K562 (cell line): ENCODE measurements around the gene TMEM63A. TPM values are rescaled to one million over a fixed set of nuclear protein-coding genes. Genes with fewer than 3 reads are reported as not detected.
A peak's percentile ranks its signal among the peaks of the same experiment; 100 is the strongest.

Experiments
- BRCA1 ChIP-seq, 2 experiments: fragments of 450-650 bp in 1 of 2; sonication (generic) in 1 of 2; formaldehyde crosslinking in 1 of 2; IDR thresholded peaks; 2 replicates each; pipeline versions ENCODE4 v1.5.0 to v1.6.1; 2017 to 2020; ENCODE audit warnings: mild to moderate bottlenecking in 1 of 2, missing genetic modification reagents in 1 of 2
- CBX5 ChIP-seq: IDR thresholded peaks from 2 replicates; pipeline ENCODE4 v1.6.1; 2014; ENCODE audit warnings: low read depth, borderline replicate concordance
- EWSR1 ChIP-seq: fragments of 450-650 bp; IDR thresholded peaks from 2 replicates; pipeline ENCODE4 v1.6.1; 2018; ENCODE audit warnings: borderline replicate concordance, mild to moderate bottlenecking, low read depth, moderate library complexity; ENCODE audit not compliant: partially characterized antibody
- KLF10 ChIP-seq: fragments of 250-450 bp; sonication (Bioruptor Pico); IDR thresholded peaks from 2 replicates; pipeline ENCODE4 v1.6.1; 2021; ENCODE audit warnings: matching md5 sums
- MBD2 ChIP-seq: sonication (generic); IDR thresholded peaks from 2 replicates; pipeline ENCODE4 v1.6.1; 2016; ENCODE audit warnings: low read depth, borderline replicate concordance
- NCOA1 ChIP-seq: fragments of 450-650 bp; IDR thresholded peaks from 2 replicates; pipeline ENCODE4 v1.6.1; 2016; ENCODE audit warnings: low read depth
- NCOA2 ChIP-seq, 2 experiments: fragments of 450-650 bp; IDR thresholded peaks; 2 replicates each; pipeline ENCODE4 v1.6.1; 2018; ENCODE audit warnings: mild to moderate bottlenecking in 2 of 2, moderate library complexity in 1 of 2; ENCODE audit not compliant: partially characterized antibody in 2 of 2
- PHF8 ChIP-seq: fragments of 200-600 bp; sonication (generic); IDR thresholded peaks from 2 replicates; pipeline ENCODE4 v1.6.1; 2012; ENCODE audit warnings: mixed run types, mild to moderate bottlenecking, inconsistent platforms, low read length, moderate library complexity, borderline replicate concordance
- PRPF4 ChIP-seq: fragments of 200-400 bp; formaldehyde crosslinking; IDR thresholded peaks from one replicate; pipeline ENCODE4 v1.6.1; 2017; ENCODE audit warnings: low read length, low read depth, mild to moderate bottlenecking; ENCODE audit not compliant: insufficient read depth, poor library complexity, severe bottlenecking
- RCOR1 ChIP-seq, 2 experiments: IDR thresholded peaks; 2 replicates each; pipeline ENCODE4 v1.6.1; 2012; ENCODE audit warnings: low read depth in 2 of 2, low read length in 2 of 2, borderline replicate concordance in 1 of 2, improper control_type of control experiment in 1 of 2
- RNF2 ChIP-seq: sonication (generic); IDR thresholded peaks from 2 replicates; pipeline ENCODE4 v1.6.1; 2016
- SAFB ChIP-seq: fragments of 200-400 bp; formaldehyde crosslinking; IDR thresholded peaks from 2 replicates; pipeline ENCODE4 v1.6.1; 2017; ENCODE audit warnings: low read depth, low read length, borderline replicate concordance
- SNRNP70 ChIP-seq: fragments of 200-400 bp; formaldehyde crosslinking; optimal IDR thresholded peaks from 2 replicates; pipeline ENCODE3; 2017; ENCODE audit warnings: low read depth, low read length
- TAF15 ChIP-seq: fragments of 200-400 bp; formaldehyde crosslinking; IDR thresholded peaks from 2 replicates; pipeline ENCODE4 v1.6.1; 2017; ENCODE audit warnings: mild to moderate bottlenecking, low read depth, low read length, moderate library complexity
- TGIF2 ChIP-seq: sonication (generic); formaldehyde crosslinking; IDR thresholded peaks from 2 replicates; pipeline ENCODE4 v1.8.1; 2022; ENCODE audit warnings: mild to moderate bottlenecking, missing genetic modification reagents, moderate library complexity
- ZNF175 ChIP-seq: fragments of 200-800 bp; sonication (Bioruptor generic); IDR thresholded peaks from 2 replicates; pipeline ENCODE4 v1.6.1; 2016; ENCODE audit warnings: low read depth, mild to moderate bottlenecking, missing genetic modification characterization, missing compliant biosample characterization
- ZNF263 ChIP-seq: sonication (generic); formaldehyde crosslinking; IDR thresholded peaks from 2 replicates; pipeline ENCODE4 v1.8.0; 2022; ENCODE audit warnings: mild to moderate bottlenecking, missing genetic modification reagents, borderline replicate concordance
- ZNF316 ChIP-seq: fragments of 450-650 bp; IDR thresholded peaks from 2 replicates; pipeline ENCODE4 v1.6.1; 2016
- ZNF436 ChIP-seq: fragments of 250-450, 450-650 bp; sonication (Bioruptor Pico); formaldehyde crosslinking; IDR thresholded peaks from 2 replicates; pipeline ENCODE4 v1.7.0; 2020; ENCODE audit warnings: mild to moderate bottlenecking
- polyA plus RNA-seq, 8 experiments: library from polyadenylated mRNA; depleted of rRNA in 4 of 8; stranded (reverse) in 5 of 8; unstranded in 3 of 8; fragments of >200 nt; fragmentation: Nextera tagmentation in 2 of 8; fragmentation: Illumina TruSeq in 1 of 8; extraction: Ambion mirVana in 2 of 8; extraction: Trizol in 1 of 8; gene quantifications; 2 replicates each; pipeline versions ENCODE4 v1.2.1 to v1.2.3, GENCODE V29; 2011 to 2014; ENCODE audit warnings: inconsistent platforms in 1 of 8, missing spikeins in 1 of 8
- total RNA-seq, 7 experiments: library from RNA; depleted of rRNA in 6 of 7; stranded (reverse); fragments of >200 nt in 6 of 7; fragmentation: Illumina TruSeq in 2 of 7; extraction: Trizol in 2 of 7; gene quantifications; 2 replicates each; pipeline versions ENCODE4 v1.2.1 to v1.2.3, GENCODE V29; 2011 to 2021; ENCODE audit warnings: low replicate concordance in 1 of 7
- TF ChIP-seq, protein P1 (sequence below): fragments of 450-650 bp; IDR thresholded peaks from 2 replicates; pipeline ENCODE4 v1.6.1; 2016; ENCODE audit warnings: antibody characterized with exemption
- TF ChIP-seq, protein P2 (sequence below): sonication (generic); formaldehyde crosslinking; IDR thresholded peaks from 2 replicates; pipeline ENCODE4 v1.8.1; 2023; ENCODE audit warnings: mild to moderate bottlenecking, missing genetic modification reagents
- TF ChIP-seq, protein P3 (sequence below): fragments of 450-650 bp; formaldehyde crosslinking; IDR thresholded peaks from 2 replicates; pipeline ENCODE4 v1.4.0; 2020; ENCODE audit warnings: mild to moderate bottlenecking

TMEM63A gene
- total and polyA plus RNA-seq, 9 of the 15 experiments (the other 6 are each of a cell fraction or from before 2014, with no cell fraction given): 2.0 to 54.6 (median 17.5) TPM

DNA sequence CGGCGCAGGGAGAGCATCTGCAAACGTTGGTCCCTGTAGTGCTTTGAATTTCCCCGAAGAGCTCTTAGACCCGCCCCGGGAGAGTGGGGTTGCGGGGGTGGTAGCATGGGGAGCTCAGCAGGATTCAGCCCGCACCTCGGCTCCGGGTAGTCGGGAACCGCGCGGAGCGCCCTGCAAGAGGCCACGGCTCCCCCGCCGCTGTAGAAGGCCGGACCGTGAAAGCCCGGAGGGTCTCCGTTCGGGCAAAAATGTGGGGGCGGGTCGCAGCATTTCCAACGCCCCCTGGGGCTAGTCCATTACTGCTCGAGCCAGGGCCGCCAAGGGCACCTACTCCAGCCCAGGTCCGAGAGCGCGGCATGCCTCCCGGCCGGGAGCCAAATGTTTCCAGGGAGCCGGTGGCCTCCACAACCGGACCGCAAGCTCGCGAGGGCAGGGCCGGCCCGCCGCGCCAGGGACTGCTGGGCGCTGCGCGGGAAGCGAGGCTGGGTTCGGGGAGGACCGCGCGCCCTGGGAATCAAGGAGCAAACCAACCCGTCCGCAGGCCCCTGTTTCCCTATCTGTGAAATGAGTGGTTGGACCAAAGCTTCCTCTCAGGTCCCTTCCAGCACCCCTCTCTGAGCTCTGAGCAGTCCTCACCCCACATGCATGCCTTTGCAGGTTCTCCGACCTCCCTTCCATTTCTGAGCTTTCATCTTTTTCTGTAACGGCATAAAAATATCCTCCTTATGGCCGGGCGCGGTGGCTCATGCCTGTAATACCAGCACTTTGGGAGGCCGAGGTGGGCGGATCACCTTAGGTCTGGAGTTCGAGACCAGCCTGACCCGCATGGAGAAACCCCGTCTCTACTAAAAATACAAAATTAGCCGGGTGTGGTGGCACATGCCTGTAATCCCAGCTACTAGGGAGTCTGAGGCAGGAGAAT lies 775 bp upstream of the TMEM63A start (continued):
- no peak for TF ChIP-seq SNRNP70
- TF ChIP-seq RCOR1 (IDR thresholded peaks at IDR 0.05; ENCODE audit: borderline replicate concordance in 1 of 2, low read depth in 2 of 2, low read length in 2 of 2): no peak
- TF ChIP-seq, protein P1, sequence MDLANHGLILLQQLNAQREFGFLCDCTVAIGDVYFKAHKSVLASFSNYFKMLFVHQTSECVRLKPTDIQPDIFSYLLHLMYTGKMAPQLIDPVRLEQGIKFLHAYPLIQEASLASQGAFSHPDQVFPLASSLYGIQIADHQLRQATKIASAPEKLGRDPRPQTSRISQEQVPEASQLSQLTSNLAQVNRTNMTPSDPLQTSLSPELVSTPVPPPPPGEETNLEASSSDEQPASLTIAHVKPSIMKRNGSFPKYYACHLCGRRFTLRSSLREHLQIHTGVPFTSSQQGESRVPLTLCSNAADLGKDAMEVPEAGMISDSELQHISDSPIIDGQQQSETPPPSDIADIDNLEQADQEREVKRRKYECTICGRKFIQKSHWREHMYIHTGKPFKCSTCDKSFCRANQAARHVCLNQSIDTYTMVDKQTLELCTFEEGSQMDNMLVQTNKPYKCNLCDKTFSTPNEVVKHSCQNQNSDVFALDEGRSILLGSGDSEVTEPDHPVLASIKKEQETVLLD: no peak
- no peak for TF ChIP-seq TAF15
- TF ChIP-seq BRCA1 (IDR thresholded peaks at IDR 0.05): no peak
- no peak for TF ChIP-seq BRCA1 (CRISPR knock-in tag; IDR thresholded peaks at IDR 0.05)
- no peak; the same call in none of the 2 replicates for TF ChIP-seq ZNF263 (CRISPR knock-in tag)
- TF ChIP-seq MBD2: no peak
- TF ChIP-seq TGIF2: no peak
- TF ChIP-seq ZNF316: no peak
- no peak for TF ChIP-seq NCOA2 (IDR thresholded peaks at IDR 0.05; ENCODE audit: partially characterized antibody in 2 of 2)
- TF ChIP-seq ZNF175: no peak
- no peak for TF ChIP-seq NCOA1
- TF ChIP-seq, protein P2, sequence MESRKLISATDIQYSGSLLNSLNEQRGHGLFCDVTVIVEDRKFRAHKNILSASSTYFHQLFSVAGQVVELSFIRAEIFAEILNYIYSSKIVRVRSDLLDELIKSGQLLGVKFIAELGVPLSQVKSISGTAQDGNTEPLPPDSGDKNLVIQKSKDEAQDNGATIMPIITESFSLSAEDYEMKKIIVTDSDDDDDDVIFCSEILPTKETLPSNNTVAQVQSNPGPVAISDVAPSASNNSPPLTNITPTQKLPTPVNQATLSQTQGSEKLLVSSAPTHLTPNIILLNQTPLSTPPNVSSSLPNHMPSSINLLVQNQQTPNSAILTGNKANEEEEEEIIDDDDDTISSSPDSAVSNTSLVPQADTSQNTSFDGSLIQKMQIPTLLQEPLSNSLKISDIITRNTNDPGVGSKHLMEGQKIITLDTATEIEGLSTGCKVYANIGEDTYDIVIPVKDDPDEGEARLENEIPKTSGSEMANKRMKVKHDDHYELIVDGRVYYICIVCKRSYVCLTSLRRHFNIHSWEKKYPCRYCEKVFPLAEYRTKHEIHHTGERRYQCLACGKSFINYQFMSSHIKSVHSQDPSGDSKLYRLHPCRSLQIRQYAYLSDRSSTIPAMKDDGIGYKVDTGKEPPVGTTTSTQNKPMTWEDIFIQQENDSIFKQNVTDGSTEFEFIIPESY: peak; percentile 32
- TF ChIP-seq PHF8: peak; percentile 4; the same call in 1 of the 2 replicates
- TF ChIP-seq CBX5: no peak
- no peak for TF ChIP-seq RNF2
- no peak for TF ChIP-seq SAFB
- no peak for TF ChIP-seq EWSR1
- no peak for TF ChIP-seq ZNF436 (CRISPR knock-in tag)
- TF ChIP-seq, protein P3, sequence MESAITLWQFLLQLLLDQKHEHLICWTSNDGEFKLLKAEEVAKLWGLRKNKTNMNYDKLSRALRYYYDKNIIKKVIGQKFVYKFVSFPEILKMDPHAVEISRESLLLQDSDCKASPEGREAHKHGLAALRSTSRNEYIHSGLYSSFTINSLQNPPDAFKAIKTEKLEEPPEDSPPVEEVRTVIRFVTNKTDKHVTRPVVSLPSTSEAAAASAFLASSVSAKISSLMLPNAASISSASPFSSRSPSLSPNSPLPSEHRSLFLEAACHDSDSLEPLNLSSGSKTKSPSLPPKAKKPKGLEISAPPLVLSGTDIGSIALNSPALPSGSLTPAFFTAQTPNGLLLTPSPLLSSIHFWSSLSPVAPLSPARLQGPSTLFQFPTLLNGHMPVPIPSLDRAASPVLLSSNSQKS (CRISPR knock-in tag): no peak
- TF ChIP-seq PRPF4: no peak
- TF ChIP-seq KLF10 (CRISPR knock-in tag): no peak
